Measurements from ENCODE around the gene GRIA4.

Gene GRIA4

DNA sequence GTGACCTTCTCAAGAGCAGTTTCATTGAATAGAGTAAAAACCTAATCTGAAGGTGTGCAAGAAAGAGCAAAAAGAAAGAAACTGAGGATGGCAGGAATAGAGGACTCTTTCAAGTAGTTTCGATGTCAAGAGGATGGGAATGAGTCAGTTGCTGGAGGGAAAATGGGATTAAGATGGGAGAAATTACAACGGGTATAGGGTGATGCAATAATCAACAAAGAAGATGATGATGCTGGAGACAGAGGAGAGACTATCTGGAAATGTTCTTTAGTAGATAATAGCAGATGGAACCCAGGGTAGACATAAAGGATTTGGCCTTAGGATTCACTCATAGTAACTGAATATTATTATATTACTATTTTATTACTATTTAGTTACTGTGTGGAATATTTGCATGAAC lies 189.4 kb downstream of the GRIA4 start:
- no peak for DNase-seq

DNA sequence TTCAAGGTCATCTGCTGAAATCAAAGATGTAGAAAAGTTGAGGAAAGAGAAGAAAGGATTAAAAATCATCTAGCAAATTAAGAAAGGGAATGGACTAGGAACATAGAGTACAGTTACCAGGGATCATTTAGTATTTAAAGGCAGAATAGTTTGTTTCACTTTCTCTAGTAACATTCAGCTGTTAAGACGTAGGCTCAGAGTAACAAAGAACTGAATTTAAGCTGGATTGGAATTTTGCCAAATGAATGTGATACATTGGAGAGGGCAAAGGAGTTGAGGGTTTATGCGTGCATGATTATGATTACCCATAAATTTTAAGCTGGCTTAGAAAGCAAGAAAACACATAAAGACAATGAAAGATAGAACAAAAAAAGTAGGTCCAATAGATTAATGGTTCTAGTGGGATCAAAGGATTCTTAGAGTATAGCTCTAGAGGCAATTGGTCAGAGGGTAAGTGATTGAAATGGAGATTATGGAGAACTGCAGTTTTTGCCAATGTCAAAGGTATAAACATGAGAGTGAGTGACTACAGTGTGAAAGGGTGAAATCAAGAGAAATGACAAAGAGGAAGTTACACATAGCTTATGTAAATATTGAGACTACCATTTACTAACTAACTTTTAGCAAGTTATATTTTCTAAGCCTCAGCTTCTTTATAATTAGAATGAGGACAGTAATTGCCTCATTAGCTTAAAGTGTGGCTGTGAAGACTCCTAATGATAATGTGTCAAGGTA lies 190.0 kb downstream of the GRIA4 start:
- no peak for DNase-seq

DNA sequence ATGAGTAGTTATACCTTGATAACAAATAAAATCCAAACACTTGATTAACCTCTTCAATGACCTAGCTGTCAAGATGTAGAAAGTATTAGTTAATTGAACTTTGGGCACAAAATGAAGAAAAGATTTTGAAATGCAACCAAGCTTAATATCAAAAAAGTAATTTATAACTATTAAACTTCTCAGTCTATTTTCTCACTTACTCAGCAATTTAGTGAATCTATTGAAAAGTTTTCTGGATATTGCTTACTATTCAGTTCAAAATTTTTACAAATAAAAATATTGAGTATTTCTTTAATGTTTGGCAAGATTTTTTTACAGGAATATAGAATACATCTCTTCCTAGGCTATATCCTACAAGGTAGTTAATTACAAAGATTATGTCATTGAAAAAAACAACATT lies 192.5 kb downstream of the GRIA4 start:
- DNase-seq = no peak

DNA sequence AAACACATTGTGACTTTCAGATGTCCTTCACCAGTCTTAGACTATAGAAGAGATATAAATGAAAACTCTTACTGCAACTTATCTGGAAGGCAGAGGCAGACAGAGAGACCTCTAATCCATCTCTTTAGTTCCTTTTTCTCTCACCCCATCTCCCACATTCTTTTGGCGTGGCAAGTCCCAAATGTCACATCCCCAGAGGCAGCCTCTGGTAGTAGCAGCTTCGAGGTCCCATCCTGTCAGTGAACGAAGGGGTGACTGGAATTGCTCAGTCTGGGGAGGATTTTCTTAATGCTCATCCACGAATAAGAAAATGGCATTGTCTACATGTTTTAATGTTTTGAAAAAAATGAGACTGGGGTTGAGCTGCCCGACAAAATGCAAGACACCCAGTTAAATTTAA lies 201.4 kb downstream of the GRIA4 start:
- no peak for DNase-seq

DNA sequence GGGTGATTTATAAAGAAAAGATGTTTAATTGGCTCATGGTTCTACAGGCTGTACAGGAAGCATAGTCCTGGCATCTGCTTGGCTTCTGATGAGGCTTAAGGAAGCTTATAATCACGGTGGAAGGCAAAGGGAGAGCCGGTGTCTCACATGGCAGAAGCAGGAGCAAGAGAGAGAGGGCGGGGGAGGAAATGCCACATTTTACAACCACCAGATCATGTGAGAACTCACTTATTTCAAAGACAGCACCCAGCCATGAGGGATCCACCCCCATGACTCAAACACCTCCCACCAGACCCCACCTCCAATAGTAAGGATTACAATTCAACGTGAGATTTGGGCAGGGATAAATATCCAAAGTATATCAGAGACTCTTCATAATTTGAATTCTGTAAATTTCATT lies 211.5 kb downstream of the GRIA4 start:
- DNase-seq = no peak

DNA sequence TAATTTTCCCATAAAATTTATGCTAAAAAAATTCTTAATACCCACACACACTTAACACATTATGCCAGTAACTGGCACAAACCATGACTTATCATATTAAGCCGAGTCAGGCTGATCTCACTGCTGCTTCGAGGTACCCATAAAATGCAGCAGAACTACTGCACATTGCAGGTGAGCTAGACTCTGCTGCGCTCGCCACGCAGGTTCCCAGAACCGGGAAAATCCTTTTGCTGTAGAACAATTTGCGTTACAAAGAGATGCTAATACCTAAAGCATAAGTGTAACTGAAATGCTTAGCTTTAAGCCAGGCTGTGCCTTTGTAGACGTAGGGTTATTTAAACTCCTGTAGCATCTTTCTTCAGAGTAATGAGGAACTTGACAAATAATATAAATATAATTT lies 211.9 kb downstream of the GRIA4 start:
- DNase-seq = no peak

DNA sequence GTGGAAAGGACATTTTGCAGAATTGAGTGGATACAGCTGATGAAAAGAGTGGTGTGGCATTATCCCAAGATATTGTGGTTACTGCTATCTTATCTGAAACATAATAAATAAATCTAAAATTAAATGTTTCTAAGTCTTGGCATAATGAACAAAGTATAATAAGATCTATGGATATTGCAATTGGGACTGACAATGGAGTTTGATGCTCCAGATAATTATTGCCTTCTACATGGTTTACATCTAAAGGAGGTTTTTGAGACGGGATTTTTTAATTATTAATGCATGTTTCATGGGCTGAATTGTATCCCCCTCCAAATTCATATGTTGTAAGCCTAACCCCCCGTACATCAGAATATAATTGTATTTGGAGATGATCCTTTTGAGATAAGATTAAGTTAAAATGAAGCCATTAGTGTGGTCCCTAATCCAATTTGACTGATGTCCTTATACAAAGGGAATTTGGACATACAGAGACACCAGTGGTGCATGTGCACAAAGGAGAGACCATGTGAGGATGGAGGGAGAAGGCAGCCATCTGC lies 213.7 kb downstream of the GRIA4 start:
- DNase-seq = no peak

DNA sequence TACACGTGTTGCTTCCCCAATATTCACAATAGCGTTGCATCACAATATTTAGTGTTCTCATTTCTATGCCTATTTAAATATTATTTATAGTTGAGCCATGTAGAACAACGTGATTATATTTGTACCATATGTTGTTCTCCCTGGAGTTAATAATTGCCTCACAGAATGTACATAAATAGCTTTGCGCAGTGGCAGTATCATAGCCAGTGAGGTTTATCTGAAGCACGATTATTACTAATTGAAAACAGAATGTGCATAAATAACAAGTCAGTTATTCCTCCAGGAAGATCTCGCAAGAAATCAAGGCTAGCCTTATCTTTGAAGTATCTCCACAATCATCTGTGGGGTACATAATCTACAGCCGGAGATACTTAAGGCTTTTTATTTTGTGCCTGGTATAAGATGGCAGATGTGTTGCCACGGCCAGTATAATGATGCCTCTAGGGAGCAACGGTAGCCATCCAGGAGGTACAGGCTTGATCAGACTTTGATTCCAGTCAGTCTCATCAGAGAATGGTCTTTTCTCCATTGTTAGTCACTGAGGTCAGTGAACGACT lies 214.7 kb downstream of the GRIA4 start:
- DNase-seq = no peak

DNA sequence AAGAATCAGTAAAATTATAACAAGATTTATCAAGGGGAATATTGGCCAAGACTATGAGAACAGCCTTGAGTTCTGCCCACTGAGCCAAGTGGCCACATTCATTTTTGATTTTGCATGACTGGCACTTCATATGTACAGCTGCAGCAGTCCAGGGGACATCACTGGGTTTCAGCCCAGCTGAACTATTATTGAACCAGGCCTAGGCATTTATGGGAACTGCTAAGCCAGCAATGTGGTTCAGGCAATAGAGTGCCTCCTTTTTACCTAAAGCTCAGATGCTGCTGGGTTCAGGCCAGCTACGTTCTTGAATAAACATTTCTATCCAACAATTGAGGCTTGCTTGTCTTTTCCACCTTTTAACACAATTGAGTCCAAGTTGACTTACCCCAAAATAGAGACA lies 215.3 kb downstream of the GRIA4 start:
- DNase-seq = no peak

DNA sequence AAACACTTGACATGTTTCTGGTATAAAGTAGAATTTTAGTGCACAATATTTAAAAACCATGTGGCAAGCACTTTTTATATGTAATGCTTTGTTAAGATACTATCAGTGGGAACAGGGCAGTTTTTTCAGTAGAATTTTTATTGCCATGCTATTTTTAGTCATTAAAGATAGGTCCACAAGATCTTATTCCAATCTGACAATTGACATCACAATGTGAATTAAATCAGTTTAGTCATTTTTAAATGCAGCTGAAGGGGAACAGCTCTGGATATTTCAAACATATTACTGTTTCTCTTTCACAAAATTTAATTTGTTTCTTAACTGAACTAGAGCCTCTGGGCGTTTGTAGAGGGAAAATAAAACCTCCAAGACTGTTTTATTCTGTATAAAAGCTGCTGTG lies 218.0 kb downstream of the GRIA4 start:
- no peak for DNase-seq

DNA sequence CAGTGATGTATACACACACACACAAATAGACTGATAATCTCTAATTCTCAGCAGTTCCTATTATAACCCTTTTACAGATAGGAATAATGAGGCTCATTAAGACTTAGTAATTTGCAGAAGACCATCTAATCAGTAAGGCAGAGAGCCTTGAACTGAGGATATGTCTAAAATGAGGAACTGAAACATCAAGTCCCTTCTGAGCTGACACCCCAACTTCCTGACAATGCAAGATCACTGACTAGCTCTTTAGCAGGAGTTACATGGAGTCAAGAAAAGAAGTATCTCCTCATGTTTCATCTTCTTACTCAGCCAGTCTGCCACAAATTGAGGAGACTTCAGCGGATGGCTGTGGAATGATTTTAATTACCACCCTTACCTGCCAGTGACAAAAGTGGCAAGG lies 219.2 kb downstream of the GRIA4 start:
- DNase-seq = no peak

DNA sequence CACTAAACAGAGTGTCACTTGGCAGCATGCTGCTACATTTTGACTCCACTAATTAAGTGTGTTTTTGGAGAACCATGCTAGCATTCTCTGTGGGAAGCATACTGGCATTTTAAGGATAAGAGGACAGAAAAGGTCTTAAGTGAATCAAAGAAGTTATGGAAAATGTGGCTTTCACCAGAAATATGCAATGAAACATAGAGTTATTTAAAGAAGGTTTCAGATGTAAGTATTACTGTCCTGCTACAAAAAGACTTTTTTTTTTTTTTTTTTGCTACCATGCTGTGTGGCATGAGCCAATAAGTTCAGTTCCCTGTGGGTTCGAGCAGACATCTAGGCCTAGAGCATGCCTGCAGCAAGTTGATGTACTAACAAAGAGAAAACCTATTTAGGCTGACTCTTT lies 224.6 kb downstream of the GRIA4 start:
- no peak for DNase-seq

DNA sequence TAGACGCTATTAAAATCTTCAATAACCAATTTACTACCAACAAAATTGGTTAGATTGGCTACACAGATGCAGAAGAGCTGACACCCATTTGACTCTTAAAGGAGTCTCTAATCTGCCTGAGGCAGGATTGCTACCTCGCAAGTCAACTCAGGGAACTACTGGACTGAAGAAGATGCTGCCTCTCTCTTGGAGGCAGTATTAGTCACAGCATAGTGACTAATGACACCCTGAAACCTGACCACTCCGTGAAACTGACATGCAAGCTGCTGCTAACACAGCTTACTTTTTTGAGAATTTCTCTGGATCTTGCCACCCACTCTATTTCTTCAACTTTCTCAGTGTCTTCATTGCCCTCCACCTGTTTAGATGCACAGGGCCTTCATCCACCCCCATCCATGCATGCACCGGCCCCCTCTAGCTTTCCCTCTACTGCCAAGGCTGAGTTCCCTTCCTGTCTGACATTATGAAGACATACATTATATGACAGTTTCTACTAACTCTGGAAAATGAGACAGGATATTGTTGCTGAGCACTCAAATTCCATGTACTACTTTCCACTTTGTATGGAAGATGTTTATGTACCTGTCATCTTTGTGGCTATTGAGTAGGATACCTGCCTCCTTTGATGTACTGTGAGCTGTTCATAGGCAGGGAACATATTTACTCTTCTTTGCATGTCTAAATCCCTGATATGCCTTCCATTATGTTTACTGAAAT lies 229.0 kb downstream of the GRIA4 start:
- no peak for DNase-seq

DNA sequence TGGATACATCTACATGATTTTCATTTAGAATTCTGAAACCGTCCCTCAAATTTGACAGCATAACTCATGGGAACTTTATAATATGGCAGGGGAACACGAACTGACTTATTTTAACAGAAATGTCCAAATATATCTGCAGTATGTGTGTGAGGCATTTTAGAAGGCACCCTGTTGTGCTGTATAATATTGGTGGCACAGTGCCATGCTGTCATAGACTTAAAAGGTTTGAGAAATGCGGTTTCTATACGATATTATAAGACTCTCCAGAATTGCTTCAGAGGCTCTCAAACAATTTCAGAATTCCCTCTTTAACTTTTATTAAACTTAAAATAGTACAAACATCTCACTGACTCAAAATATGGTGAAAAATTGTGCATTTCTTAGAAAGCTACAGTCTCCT lies 230.5 kb downstream of the GRIA4 start:
- no peak for DNase-seq

DNA sequence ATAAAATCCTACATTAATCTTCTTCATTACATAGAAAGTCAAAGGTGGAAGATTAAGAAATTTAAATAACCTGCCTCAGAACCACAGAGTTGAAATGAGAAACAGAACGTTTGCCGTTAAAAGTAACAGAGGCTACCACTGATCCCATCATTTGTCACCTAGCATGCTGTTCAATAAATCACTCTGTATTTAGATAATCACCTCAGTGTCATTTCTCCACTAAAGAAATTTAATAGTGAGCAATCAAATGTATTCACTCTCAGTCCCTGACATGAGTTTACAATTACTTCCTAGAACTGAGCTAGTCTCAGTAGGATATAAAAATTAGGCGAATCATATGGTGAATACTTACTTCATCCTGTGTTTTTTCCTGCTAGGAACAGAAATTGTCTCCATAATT lies 242.5 kb downstream of the GRIA4 start:
- DNase-seq = no peak

DNA sequence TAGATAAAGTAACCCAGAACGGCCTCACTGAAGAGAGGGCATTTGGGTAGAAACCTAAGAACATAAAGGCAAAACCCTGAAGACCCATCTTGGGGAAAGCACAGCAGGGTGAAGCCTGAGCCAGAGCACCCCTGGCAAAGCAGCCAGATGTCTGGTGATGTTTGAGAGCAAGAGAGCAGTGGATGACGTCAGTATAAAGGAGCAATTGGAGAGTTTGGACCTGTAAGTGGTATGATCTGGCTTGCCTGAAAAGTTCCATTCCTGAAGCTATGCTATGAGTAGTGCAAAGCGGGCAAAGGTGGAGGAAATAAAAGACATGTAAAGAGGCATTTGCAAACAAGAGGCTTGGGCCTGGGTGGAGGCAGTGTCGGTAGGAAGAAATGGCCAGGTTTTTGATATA lies 244.4 kb downstream of the GRIA4 start:
- DNase-seq = no peak

DNA sequence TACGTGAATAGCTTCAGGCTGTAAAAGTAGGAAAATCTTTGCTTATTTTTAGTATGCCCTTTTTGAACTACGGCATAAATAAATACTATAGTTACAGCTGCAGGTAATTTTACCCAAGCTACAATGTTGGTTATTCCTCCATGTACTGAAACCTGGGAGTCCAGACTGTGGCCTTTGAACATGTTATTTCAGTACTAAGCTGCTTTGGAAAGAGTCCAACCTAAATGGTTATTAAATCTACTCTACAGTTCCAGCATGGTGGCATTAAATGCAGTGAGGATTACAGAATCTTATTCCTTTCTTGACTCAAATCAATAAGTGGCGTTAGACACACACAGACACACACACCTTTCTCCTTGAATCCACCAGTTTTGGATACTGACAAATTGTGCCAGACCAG lies 247.1 kb downstream of the GRIA4 start:
- no peak for DNase-seq

DNA sequence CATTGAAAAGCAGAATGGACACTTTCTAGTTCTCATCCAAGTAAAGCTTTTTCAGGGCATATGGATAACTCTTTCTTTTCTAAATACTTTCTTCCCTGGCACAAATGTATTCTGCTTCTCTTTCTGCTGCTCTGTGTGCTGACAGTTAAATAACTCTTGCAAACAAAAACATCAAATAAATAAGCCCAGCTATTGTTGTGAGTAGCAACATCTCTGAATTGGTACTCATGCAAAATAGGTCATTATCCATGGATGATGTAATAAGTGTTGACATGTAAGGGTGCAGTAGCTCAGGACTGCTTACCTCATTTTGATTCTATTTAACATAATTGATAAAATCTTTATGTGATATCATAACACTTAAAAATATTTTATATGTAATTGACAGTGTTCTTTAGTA lies 247.9 kb downstream of the GRIA4 start:
- DNase-seq = no peak

DNA sequence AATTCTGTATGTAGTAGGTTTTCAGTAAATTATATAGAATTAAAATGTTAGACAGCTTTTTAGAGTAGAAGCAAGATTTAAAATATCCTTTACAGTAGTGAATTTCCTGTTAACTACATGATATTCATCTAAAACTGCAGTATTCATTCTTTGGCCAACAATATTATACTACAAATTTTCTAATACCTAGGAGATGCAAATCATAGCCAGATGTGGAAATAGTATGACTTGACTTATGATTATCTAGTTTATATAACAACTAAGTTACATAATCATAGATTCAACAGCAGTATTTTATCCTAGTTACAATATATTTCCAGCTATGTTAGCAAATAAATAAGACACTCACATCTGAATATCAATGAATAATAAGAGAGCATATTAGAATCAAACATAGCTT lies 249.0 kb downstream of the GRIA4 start:
- no peak for DNase-seq

DNA sequence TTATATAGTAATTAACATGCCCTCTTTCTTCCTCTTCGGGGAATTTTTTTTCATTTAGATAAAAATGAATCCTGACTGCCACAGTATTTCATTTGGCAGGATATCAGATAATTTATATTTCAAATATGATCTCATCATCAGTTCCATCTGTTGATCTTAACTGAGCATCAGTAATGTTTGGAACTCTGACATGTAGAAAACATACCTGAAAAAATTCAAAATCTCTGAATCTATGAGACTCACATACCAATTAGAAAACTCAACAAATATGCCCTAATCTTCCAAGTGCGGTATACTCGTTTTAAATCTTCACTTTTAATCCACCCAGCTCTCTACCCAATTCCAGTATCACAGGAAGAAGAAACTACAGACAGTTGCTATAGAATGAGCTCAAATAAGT lies 250.2 kb downstream of the GRIA4 start:
- no peak for DNase-seq

DNA sequence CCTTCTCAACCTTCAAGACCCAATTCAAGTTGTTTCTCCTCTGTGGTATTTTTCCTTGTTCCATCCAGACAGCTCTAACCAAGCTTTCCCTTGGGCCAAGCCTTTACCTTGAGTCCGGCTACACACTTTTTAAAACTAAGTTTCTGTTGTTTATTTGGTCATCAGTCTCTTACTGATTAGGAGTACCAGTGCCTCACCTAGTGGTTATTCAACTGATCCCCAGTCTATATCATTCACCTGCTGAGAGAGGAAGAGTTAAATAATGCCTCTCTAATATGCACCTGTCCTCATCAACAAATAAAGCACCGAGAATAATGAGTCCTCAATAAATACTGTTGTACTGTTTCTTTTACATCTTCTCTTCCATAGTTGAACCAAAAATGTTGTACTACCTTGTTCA lies 251.4 kb downstream of the GRIA4 start:
- DNase-seq = no peak

DNA sequence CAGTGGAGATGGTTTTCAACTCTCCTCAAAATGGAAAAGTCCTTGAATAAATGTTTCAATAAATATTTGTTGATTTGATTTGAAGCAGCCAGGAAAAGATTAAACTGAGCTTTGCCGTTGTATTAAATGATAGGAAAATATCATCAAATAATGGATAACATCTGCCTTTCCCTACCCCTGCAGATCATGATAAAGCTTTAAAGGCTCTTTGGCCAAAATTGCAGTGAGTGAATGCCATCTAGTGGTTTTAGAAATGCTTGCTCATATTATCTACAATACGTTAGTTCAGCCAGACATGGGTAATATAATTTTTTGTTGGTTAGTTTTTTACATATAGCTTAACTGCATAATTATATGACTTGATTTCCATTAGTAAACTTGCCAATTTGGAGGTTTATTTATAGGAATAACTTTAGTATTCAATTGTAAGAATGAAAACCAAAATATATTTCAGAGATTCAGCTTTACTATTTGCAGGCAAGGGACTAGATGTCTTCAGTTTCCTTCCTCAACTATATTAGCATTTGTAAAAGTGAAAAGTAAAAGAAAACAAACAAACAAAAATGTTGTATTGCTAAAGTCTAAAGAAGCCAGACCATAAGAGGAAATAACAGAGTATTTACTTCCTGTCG lies 253.0 kb downstream of the GRIA4 start:
- no peak for DNase-seq

DNA sequence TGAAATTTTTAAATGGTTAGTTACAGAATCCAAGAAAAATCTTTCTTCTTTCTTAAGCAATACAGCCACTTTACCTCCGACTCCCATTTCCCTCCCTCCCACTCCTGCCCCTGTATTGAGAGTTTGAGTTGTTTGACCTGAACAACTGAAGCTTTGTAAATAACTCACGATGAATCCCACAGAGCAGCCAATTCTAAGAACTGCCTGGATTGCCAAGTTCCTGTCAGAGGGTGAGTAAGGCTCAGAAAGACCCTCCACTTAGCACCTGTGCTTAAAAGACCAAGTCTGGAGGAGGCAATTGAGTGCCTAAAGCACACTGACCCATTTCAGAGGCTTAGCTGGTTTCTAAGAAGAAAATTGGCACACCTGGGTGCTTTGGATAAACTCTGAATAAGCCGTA lies 253.7 kb downstream of the GRIA4 start:
- no peak for DNase-seq

DNA sequence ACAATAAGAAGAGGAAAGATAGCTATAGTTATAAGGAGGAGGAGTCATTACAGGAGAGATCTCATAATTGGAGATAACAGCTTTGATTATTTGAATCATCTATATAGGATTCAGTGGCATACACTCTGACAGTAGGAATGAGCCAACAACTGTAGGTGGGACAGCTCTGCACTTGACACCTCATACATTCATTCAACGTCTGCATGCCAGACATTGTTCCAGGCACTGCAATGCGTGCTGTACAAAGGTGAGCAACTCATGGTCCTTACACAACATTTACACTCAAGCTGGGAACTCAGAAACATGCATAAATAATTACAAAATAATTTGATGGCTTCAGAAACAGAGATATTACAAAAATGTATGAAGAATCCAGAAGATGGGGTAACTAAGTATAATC lies 257.9 kb downstream of the GRIA4 start:
- DNase-seq = no peak

Data from activated CD8-positive, alpha-beta memory T cell treated with anti-CD3 and anti-CD28 coated beads for 24 hours (primary cell).